Amniotic epithelial cell (primary cell): ENCODE data around the gene SPON2.
"Not testable (repeated sequence)": the region's sequence is repeated elsewhere in the genome, so short reads cannot be mapped to it uniquely, and the experiment has no call there.

Source experiments
- DNase-seq: peaks from one replicate; pipeline ENCODE4 v3.0.0-alpha.2; 2010; ENCODE audit warnings: low read depth

Gene SPON2

DNA sequence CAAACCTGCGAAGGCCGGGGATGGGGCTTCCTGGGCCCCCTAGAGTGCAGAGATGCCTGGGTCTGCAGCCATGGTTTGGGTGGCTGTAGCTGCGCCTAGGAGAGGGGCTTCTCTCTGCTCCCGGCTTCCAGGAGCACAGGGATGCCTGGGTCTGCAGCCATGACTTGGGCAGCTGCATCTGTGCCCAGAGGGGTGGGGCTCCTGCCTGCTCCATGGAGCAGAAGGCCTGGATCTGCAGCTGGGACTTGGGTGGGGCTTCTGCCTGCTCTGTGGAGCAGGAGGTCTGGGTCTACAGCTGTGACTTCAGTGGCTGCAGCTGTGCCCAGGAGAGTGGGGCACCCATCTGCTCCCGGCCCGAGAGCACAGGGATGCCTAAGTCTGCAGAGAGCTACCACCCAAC is 20.8 kb downstream of the SPON2 start:
- no peak for DNase-seq

DNA sequence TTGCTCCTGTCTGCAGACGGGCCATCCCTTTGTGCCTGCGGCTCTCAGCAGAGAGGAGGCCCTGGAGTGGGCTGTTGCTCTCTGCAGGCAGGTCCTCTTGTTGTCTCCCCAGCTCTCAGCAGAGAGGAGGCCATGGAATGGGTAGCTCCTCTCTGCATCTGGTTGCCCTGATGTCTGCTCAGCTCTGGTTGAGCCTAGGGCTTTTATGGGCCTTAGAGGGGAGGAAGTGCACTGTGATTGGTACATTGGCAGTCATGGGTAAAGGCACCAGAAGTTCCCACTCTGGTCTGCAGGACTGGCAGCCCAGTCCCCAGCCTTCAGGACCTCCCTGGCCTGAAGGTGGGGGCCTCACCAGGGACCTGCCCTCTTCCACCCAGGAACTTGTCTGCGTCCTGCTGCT is 21.5 kb downstream of the SPON2 start:
- no peak for DNase-seq

DNA sequence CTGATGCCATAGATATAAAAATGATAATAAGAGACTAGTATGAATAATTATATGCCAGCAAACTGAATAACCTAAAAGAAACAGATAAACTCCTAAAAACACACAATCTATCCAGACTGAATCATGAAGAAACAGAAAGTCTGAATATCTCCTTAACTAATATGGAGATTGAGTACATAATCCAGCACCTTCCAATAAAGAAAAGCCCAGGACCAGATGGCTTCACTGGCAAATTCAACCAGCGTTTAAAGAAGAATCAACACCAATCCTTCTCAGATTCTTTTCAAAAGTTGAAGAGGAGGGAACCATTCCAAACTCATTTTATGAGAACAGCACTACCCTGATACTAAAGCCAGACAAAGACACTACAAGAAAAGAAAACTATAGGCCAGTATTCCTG is 32.5 kb downstream of the SPON2 start:
- DNase-seq = no peak

DNA sequence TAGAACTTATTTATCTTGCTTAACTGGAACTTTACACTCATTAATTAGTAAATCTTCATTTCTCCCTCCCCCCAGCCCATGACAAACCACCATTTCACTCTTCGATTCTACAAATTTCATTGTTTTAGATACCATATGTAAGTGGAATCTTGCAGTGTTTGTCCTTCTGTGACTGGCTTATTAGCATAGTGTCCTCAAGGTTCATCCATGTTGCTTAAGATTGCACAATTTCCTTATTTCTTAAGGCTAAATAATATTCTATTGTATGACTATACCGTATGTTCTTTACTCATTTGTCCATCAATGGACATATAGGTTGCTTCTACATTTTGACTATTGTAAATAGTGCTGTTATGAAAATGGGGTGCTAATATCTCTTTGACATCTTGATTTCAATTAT is 34.5 kb downstream of the SPON2 start:
- DNase-seq = peak; percentile 10

DNA sequence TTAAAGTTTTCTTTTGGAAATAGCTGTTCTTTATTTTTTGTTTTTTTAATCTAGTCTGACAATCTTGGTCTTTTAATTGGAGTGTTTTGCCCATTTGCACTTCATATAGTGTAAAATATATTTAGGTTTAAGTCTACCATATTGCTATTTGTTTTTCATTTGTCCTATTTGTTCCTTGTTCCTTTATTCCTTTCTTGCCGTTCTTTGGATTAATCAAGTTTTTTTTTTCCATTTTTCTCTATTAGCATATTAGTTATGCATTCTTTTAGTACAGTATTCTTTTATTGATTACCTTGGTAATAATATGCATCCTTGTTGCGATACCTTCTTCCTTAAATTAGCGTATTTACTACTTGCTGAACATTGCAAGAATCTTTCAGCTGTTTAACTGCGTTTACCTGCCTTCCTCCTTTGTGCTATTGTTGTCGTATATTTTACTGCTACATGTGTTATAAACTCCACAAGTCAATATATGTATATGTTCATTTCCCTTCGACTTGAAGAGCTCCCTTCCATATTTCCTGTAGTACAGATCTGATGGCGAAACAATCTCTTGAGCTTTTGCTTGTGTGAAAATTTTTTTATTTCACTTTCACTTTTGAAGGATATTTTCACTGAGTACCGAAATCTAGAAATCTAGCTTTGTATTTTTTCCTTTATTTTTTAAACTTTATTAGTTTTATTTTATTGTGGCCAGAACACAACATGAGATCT is 35.2 kb downstream of the SPON2 start:
- peak; percentile 8 for DNase-seq

DNA sequence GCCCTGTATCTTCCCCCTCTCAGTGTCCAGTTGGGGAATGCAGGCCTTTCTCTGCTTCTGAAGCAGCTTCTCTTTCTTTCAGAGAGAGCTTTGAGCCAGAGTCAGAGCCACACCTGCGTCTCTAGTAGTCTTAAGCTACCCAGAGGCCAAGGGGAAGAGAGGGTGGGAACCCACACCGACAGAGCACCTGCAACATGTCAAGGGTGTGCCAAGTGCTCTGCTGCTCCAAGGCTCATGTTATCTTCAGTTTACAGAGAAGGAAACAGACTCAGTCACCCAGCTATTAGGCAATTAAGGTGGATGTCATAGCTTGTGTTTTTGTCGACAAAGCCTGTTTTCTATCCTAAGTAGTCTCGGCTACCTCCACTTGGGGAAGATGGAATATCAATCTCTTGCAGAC is 36.3 kb downstream of the SPON2 start:
- peak; percentile 59 for DNase-seq

DNA sequence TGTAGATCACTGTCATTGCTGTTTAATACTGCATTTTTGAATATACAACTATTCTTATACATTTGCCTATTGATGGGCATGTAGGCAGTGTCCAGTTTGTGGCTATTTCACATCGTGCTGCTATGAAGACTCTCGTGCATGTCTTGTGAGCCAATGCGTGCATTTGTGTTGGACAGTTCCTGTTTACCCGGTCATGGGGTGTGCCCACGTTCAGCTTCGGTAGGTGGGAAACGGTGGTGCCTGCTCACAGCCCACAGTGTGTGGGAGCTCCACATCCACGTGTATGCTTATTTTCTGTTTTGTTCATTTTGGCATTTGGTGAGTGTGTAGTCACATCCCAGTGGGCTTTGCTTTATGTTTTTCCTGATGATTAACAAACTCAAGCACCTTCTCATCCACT is 39.4 kb downstream of the SPON2 start:
- no peak for DNase-seq

DNA sequence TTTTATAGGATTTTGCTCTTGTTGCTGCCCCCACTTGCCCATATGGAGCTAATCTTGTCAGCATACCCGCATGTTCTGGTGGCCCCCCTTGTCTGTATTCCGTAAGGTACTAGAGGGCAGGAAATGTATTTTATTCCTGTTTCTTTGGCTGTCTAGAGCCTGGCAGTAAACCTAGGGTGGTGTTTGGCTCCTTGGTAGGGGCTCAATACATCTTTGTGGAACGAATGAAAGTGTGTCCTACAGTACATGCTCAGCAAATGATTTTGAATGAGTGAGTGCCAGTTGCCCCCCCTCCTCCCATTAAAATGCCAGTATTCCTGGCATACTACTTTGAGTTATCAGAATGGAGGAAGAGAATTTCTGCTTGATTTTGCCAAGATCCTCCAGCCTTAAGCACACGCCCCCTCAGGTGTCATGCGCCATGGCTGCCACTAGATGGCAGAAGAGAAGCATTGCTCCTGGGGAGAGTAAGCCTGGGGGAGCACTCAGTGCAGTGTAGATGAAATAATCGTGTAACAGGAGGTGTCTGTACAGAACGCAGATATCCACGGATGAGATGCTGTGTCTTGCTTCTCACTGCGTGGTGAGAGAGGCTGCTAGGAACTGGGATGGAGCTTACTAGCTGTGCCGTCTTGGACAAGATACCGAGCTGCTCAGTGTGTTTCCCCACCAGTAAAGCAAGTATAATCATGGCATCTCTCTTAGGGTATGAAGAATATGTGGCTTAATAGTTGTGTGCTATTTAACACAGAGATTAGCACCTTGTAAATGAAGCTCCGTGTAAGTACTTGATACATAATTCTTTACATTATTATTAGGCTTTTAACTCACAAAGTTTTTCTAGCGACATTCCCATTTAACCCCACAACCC is 41.8 kb downstream of the SPON2 start:
- peak; percentile 65 for DNase-seq

DNA sequence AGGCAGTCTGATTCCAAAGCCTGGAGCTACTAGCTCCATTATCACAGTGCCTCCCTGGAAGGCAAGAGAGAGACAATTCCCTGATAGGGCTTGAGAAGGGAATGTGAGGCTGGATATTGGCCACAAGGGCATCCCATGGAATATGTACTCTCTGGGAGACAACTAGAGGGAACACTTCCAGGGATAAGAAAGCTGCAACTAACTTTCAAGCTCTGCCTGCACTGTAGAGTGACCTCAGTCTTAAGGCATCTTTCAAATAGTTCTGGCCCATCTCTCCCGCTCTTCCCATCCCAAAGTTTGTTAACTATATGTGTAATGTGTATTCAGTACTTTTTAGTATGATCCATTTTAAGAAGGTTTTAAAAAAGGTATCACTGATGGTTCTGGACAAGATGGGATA is 45.9 kb downstream of the SPON2 start:
- no peak for DNase-seq

DNA sequence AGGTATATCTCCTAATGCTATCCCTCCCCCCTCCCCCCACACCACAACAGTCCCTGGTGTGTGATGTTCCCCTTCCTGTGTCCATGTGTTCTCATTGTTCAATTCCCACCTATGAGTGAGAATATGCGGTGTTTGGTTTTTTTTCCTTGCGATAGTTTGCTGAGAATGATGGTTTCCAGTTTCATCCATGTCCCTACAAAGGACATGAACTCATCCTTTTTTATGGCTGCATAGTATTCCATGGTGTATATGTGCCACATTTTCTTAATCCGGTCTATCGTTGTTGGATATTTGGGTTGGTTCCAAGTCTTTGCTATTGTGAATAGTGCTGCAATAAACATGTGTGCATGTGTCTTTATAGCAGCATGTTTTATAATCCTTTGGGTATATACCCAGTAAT is 46.9 kb downstream of the SPON2 start:
- DNase-seq = not testable (repeated sequence)

DNA sequence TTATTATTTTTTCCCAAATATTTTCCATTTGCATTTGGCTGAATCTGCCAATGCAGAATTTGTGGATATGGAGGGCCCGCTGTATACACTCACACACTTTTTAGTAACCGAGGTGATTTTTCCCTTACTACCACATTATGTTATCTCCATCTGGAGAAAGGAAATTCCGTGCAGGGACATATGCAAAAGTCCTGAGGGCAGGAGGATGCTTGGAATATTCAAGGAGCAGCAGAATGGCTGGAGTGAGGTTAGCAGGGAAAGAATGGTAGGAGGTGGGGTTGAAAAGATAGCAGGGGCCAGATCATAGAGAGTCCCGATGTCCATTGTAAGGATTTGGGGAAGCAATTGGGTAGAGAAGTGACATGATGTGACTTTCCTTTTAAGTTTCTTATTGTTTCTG is 47.6 kb downstream of the SPON2 start:
- no peak for DNase-seq

DNA sequence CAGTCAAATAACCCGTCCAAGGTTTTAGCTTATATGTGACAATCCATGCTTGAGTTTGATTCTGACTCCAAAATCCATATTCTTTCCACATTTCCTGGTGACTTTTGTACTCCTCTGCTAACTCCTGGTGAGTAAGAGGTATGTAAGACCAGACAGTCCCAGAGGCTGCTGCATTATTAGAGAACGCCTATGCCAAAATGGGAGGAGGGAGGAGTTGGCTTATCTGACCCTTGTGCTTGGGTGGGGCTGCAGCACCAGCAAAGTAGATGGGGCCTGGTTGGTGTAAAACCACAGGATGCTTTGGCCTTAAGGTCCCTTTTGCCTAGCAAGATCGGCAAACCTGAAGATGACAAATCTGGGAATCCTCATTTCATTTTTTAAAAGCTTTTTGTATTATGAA is 49.9 kb downstream of the SPON2 start:
- no peak for DNase-seq
